GM21737 (cell line): ENCODE data around the gene NIPA2.

ENCODE experiments used
- ATAC-seq: cut with Tn5 transposase; IDR thresholded peaks from one replicate; pipeline ENCODE4 v1.9.1; 2021; ENCODE audit warnings: mild to moderate bottlenecking, moderate library complexity; ENCODE audit not compliant: unreplicated experiment

NIPA2 gene

GRCh38 chr15:22895465-22896190, 57.2 kb downstream of the NIPA2 start:
- peak; percentile 60 for ATAC-seq

- ATAC-seq, result no peak
Observed at GRCh38 chr15:22902046-22902445, 63.6 kb downstream of the NIPA2 start.

GRCh38 chr15:22902578-22902977, 64.1 kb downstream of the NIPA2 start:
- ATAC-seq, result no peak

- ATAC-seq, result no peak
Observed at GRCh38 chr15:22902981-22903380, 64.5 kb downstream of the NIPA2 start.

- ATAC-seq, result no peak
Observed at GRCh38 chr15:22903427-22903826, 65.0 kb downstream of the NIPA2 start.

GRCh38 chr15:22903961-22904534, 65.6 kb downstream of the NIPA2 start:
- no peak for ATAC-seq

- ATAC-seq, result no peak
Observed at GRCh38 chr15:22904736-22905135, 66.3 kb downstream of the NIPA2 start.

GRCh38 chr15:22907161-22907950, 68.9 kb downstream of the NIPA2 start:
- ATAC-seq, result no peak

GRCh38 chr15:22908830-22909229, 70.4 kb downstream of the NIPA2 start:
- ATAC-seq, result no peak

- ATAC-seq, result no peak
Observed at GRCh38 chr15:22911306-22911705, 72.8 kb downstream of the NIPA2 start.

- no peak for ATAC-seq
Observed at GRCh38 chr15:22912256-22912655, 73.8 kb downstream of the NIPA2 start.

- no peak for ATAC-seq
Observed at GRCh38 chr15:22913646-22914380, 75.3 kb downstream of the NIPA2 start.

GRCh38 chr15:22915866-22916515, 77.5 kb downstream of the NIPA2 start:
- no peak for ATAC-seq

- ATAC-seq, result no peak
Observed at GRCh38 chr15:22916606-22917350, 78.3 kb downstream of the NIPA2 start.

GRCh38 chr15:22917556-22917955, 79.1 kb downstream of the NIPA2 start:
- ATAC-seq, result no peak
